HUDEP-2 (cell line): Measurements from ENCODE around the gene IMP4.
"Not testable (repeated sequence)": the region's sequence is repeated elsewhere in the genome, so short reads cannot be mapped to it uniquely, and the experiment has no call there.

Experiments used
- DNase-seq, 76 experiments: peaks; one replicate each; lab custom pipeline; 2025; ENCODE audit not compliant: unreplicated experiment in 76 of 76; lab: John Stamatoyannopoulos, UW

The IMP4 gene, protein sequence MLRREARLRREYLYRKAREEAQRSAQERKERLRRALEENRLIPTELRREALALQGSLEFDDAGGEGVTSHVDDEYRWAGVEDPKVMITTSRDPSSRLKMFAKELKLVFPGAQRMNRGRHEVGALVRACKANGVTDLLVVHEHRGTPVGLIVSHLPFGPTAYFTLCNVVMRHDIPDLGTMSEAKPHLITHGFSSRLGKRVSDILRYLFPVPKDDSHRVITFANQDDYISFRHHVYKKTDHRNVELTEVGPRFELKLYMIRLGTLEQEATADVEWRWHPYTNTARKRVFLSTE

DNA sequence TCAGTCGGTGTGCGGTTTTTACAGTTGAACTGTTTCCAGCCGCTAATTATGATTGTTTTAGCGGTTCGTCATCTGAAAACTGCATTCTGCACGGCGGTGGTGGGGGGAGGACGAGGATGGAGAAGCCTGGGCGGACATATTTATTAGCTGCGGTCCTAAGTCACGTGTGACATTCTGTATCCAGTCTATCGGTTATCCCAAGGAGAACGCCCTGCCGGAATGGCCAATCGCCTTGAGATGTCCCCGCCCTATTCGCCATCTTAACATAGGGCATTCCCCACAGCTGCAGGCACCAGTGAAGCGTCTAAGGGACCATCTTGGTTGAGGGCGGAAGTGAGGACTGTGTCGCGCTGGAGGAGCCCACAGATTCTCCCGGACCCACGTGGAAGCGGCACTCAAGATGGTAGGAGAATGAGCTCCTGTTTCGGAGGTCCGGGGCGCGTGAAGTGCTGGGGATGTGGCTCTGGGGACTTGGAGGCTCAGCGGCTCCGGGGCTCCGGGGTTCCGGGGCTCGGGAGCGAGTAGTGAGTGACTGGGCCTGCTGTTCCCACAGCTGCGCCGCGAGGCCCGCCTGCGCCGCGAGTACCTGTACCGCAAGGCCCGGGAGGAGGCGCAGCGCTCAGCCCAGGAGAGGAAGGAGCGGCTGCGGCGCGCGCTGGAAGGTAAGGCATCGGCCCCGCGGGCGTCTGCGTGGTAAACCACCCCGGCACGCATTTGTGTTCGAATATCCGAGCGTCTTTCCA is at the start of gene IMP4:
IMP4 (plus strand) TSS at position 365 of the 743 bp plus-strand sequence; CDS start at position 401, 36 bp downstream.
- DNase-seq: peak; percentile 61 to 98 (median 95)

DNA sequence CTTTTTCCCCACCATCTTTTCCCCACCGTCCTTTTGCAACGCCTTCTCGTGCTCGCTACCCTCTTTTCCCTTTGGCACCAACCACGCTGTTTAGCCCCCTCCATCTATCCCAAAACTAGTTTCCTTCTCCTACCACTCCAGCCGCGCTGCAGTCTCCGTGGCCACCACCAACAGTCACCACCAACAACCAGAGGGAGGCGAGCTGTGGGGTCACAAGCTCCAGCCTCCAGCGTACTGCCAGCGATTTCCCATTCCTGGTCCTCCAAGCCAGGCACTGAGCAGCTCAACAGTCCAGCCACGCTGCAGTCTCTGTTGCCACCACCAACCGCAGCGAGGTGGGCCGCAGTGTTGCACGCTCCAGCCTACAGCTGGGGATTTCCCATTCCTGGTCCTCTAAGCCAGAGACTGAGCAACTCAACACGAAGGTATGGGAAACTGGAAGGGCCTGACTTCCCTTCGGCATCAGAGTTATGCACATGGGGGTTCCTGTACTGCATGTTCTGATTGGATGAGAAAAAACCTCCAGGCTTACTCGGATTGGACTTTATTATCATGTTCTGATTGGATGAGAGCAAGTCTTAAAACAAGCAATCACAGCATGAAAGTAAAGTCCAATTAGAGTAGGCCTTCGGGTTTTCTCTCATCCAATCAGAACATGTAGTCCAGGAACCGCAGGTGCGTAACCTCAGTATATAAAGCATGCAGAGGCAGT is 42.3 kb upstream of the IMP4 start:
- DNase-seq: no peak

DNA sequence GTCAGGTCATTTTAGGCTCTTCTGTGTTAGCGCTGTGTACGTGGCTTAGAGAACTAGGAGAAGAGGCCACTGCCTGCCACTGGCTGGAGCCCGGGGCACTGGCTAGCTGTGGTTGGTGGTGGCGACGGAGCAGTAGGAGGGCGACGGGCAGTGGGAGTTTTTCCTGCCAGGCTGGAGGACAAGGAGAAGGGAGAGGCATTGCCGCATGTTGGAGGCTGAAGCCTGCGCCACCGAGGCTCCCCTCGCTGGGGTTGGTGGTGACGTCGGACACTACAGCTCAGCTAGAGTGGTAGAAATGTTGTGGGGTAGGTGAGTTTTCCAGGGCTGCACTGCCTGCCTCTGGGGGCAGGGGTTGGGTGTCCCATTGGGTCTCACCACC is 41.7 kb upstream of the IMP4 start:
- DNase-seq: no peak

DNA sequence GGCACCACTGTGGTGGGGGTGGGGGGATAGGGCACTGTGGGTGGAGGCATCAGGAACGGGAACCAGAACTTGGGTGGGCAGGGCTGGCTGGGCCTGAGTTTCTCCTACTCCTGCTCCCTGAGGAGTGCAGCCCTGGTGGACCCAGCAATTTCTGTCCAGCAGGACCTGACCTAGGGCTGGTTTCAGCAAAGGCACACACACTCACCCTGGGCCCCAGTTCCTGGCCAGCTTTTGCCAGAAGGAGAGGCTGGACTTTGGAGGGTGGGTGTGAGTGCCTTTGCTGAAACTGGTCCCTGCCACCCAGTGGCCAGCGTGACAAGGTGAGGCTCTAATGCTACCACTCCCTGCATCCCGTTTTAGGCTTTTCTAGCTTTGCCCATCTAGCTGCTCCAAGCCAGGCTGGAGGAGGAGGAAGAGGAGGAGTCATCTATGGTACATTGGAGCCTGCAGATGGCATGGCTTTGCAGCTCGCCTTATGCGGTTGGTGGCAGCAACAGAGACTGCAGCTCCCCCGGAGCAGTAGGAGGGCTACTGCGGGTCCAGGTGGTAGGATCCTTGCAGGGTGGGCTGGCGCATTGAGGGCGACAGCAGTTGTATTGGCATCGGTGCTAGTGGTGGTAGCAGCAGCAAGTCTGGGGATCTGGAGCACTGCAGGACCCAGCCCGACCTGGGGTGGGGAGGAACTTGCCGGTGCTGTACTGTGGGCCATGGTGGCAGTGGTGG is 40.4 kb upstream of the IMP4 start:
- no peak for DNase-seq

DNA sequence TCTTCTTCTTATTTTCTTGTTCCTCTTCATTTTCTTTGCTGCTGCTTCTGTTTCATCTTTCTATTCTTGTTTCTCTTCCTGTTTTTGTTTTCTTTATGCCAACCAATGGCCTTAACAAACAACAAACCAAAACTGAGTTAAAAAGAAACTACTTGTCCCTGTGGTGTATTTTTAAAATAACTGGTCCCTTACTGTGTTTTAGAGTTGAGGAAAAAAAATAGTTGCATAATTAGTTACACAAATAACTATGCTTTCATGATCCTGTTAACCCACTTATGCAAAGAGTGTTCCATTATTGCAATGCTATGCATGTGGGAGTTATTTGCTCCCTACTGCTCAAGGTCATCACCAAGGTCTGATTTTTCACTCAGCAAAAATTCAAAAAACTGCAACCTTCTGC is 39.5 kb upstream of the IMP4 start:
- DNase-seq: no peak

DNA sequence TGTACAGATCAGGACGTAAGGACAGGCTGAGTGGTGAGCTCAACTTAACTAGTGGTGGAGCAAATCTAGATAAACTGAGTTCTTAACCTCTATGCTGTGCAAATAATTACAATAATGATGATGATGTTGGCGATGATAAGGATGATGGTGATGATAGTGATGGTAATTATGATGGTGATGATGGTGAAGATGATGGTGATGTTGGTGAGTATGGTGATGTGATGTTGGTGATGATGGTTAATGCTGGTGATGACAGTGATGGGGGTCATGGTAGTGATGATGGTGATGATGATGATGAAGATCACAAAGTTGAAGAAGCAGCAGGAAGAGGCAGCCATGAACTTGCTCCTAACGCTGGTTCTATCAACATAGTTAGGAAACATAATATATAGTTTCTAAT is 38.0 kb upstream of the IMP4 start:
- no peak for DNase-seq

DNA sequence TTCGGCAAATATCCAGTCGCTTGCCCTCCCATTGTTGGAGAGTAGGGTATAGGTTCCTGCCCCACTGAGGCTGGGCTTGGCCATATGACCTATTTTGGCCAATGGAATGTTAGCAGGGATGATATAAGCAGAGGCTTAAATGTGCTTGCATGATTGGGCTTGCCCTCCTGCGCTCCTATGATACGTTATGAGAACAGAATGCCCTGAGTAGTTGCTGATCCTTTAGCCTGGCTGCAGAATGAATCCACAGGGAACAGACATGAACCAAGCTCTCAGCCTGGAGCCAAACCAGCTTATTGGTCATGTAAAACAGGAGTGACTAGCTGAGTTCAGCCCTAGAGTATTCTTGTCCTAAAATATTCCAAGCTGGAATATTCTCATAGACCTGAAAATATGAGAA is 34.8 kb upstream of the IMP4 start:
- DNase-seq: no peak

DNA sequence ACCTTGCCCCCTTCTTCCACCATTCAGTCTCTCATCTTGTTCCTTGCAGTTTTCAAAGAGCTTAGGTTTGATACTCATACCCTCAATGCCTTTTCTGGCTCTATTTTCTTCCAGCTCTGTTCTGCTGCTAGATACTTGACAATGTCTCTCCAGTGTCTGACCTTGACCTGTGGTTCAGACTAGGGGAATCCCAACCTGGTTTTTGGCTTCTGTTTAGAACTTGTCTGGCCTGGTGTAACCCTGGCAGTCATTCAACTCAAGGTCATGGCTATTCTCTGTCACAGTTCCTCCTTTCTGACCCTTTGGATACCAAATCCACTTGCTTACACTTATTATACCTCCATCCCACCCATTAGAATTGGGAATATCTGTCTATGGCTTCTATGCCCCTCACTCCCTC is 31.8 kb upstream of the IMP4 start:
- DNase-seq: no peak

DNA sequence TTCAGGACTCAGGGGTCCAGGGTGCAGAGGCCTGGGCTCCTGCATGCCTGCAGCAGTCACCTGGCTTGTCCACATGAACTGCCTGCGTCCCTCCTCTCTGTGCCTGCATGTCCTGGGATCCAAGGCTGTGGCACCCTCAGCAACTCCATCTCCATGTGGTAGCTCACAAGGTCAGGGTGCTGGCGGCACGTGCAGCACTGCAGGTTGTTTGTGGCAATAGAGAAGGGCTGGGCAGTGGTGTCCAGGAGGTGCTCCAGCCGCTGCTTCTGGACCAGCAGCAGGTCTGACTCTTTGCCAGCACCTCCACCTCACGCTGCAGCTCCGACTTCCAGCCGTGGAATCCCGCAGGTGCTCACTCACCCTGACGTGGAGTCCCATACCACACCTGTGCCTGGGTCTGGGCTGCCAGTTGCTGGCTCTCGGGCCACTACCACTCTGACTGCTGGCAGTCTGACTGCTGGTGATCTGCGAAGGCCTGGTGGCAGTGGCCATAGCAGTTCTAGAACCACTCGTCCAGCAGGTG is 28.8 kb upstream of the IMP4 start:
- no peak for DNase-seq

DNA sequence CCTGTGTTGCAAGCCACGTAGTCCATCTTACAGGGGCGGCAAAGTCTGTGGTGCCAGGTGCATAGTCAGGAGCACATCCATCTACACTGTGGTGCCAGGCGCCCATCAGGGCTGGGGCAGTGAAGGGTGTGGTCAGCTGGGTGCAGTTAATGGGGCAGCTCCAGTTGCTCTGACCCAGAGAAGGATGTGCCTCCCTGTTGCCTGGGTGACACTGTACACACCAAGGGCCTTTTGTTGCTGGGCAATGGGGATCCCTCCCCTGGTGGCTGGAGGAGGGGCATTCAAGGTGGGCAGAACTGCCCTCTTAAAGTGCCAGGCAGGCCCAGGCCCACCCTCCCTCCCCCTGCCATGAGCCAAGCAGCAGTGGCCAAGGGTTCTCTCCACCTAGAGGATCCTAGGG is 28.3 kb upstream of the IMP4 start:
- DNase-seq: no peak

DNA sequence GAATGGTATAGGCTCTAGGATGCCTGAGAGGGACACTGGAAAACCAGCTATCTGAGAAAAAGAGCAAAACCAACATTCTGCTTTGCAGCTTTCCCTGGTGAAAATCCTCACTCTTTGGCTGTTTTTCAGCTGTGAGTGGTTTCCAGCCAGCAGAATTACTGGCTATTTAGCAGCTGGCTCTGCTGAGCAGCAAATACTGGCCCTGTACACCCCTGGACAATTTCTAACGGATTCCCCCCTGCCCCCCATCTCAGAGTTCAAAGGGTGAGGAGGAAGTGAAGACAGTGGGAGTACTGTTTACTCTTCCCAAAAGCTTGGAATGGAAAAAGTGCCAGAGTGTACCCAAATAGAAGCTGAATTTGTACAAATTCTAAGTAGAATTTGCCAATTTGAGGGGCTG is 26.1 kb upstream of the IMP4 start:
- no peak for DNase-seq

DNA sequence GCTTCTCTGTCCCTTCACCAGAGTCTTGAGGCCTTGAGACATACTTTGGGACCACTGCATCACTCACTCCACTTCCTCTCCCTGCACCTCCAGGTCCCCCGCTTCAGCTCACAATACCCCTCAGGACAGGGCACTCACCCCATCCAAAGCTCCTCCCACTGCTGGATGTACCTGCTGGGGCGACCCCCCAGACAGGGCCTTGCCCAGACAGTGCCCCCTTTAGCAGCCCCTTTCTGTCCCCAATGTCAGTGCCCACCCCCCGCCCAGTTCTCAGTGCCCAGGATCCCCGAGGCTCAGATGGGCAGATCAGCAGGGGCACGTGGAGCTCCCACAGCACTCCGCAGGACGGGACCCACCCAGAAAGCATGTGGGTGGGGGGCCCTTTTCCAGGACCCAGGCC is 23.8 kb upstream of the IMP4 start:
- DNase-seq: no peak

DNA sequence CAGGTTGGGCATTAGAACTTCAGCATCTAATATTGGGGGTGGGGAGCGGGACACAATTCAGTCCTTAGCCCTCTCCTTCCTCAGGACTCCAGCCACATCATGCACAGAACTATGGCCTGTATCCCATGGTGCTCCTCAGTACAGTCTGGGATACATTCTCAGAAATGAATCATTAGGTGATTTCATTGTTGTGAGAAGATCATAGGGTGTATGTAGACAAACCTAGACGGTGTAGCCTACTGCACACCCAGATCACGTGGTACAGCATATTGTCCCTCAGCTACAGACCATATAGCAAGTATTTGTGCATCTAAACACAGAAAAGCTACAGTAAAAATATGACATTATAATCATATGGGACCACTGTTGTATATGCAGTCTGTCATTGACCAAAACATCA is 23.2 kb upstream of the IMP4 start:
- no peak for DNase-seq

DNA sequence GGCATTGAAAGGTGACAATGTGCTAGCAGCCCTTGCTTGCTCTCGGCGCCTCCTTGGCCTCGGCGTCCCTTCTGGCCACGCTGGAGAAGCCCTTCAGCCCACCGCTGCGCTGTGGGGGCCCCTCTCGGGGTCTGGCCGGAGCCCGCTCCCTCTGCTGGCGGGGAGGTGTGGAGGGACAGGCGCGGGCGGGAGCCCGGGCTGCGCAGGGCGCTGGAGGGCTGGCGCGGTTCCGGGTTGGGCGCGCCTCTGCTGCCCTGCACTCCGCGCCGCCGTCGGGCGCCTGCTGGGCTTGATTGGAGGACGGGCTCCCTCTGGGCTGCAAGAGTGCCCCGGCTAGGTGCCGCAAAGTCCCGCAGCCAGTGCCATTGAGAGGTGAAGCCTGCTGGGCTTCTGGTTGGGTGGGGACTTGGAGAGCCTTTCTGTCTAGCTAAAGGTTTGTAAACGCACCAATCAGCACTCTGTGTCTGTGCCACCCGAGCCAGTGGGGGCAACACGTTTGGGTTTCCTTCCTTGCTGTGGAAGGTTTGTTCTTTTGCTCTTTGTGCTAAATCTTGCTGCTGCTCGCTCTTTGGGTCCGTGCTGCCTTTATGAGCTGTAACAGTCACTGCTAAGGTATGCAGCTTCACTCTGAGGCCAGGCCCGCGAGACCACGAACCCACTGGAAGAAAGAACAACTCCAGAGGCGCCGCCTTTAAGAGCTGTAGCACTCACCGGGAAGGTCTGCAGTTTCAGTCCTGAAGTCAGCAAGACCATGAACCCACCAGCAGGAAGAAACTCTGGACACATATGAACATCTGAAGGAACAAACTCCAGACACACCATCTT is 14.8 kb upstream of the IMP4 start:
- no peak for DNase-seq

DNA sequence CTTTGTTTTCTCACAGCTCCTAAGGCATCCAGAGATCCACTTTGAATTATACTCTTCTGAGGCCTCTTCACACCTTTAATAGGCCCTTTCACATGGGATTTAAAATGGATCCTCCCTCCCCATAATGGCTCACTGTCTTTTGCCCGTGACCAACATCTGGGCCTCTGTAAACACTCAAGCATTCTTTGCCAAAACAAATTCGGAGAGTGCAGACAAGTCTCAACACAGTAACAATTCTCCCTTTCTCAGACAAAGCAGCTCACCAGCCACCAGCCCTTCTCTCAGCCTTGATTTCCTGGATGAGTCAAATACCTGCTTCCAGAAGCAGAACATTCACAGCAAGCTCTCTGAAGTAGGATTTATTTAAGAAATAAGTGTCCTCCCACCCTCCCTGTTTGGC is 14.0 kb upstream of the IMP4 start:
- DNase-seq: no peak

DNA sequence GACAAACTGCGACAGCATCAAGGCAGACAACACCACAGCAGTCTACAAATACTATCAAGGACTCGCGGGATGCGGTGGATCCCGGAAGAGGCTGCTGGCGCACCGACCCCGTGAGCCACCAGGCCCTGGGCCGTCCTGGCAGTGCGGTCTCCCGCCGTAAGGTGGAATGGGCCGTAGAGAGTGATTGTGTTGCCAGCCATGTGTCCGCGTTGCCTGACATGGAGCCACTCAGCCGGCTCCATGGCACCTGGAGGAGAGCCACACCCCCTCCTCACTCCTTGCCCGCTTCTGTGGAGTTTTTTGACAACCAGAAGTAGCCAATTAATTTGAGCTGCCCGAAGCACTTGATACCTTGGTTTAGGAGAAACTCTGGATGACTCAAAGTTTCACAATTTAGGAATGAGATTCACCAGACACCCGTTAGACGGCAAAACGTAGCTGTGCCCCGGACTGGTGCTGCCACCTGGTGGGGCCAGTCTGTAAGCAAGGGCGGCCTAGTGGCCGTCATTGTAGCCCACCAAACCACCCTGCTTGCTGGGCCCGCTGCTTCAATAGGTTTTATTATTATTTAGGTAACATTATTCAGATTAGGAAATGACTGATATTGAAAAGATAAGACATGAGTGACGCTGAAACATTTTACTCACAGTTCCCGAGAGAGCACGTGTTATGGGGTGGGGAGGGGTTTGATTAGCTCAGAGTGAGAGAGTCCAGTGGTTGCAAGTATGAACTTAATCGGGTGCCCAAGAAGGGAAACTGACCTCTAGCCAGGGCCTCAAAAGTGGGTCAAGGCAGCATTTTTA is 10.2 kb upstream of the IMP4 start:
- DNase-seq: peak in 63 of 76 experiments; percentile 1 to 75 (median 40)

DNA sequence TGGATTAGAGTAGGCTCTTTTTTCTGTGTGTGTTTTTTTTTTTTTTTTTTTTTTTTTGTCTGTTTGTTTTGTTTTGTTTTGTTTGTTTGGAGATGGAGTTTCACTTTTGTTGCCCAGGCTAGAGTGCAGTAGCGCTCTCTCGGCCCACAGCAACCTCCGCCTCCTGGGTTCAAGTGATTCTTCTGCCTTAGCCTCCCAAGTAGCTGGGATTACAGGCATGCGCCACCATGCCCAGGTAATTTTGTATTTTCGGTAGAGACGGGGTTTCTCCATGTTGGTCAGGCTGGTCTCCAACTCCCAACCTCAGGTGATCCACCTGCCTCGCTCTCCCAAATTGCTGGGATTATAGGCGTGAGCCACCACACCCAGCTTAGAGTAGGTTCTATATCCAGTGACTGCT is 9.4 kb upstream of the IMP4 start:
- not testable (repeated sequence) for DNase-seq

DNA sequence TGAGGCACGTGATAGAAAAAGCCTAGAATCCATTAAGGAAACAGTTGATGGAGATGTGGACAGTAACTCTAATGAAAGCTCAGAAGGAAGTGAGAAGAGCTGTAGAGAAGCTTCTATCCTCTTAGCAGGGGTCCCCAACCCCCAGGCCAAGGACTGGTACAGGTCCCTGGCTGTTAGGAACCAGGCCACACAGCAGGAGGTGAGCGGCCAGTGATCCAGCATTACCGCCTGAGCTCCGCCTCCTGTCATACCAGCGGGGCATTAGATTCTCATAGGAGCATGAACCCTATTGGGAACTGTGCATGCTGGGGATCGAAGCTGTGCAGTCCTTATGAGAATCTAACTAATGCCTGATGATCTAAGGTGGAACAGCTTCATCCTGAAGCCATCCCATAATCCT is 8.7 kb upstream of the IMP4 start:
- no peak for DNase-seq

DNA sequence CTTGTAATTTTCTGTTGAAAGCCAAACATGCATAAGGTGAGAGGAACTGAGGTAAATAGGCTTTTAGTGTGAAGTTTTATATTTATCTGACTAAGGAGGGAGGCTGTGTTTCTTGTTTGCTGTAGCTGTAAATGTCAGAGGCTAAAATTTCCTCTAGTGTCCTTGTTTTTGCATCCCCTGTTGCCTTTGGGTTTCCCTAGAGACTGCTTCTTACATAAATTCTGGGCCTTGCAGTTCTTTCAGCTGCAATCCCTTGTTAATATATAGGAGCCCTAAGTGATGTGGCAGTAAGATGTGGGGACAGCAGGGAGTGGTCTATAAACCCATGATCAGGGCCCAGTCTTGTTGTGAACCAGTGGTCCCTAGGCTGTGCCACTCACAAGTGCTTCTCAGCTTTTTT is 7.5 kb upstream of the IMP4 start:
- DNase-seq: no peak
